Nephron (organoid): ENCODE results near the gene NTRK1.
A peak's percentile ranks its signal among the peaks of the same experiment; 100 is the strongest.

ENCODE experiments used
- H3K27ac Mint-ChIP-seq, 3 experiments: 2 replicates each; pipeline ENCODE4 v1.8.0; 2020; ENCODE audit warnings: mixed read lengths in 3 of 3, mild to moderate bottlenecking in 2 of 3, moderate library complexity in 1 of 3
- H3K27me3 Mint-ChIP-seq: 2 replicates; pipeline ENCODE4 v1.8.0; 2021; ENCODE audit warnings: low read depth, mild to moderate bottlenecking, moderate library complexity, mixed read lengths
- H3K36me3 Mint-ChIP-seq: 2 replicates; pipeline ENCODE4 v1.8.0; 2020; ENCODE audit warnings: low read depth, mixed read lengths
- H3K4me1 Mint-ChIP-seq: 2 replicates; pipeline ENCODE4 v1.8.0; 2020; ENCODE audit warnings: mixed read lengths
- H3K4me3 Mint-ChIP-seq, 3 experiments: 2 replicates each; pipeline ENCODE4 v1.8.0; 2020; ENCODE audit warnings: mild to moderate bottlenecking in 3 of 3, mixed read lengths in 3 of 3, moderate library complexity in 2 of 3
- H3K9me3 Mint-ChIP-seq: 2 replicates; pipeline ENCODE4 v1.8.0; 2020; ENCODE audit warnings: mixed read lengths
- TF ChIP-seq, protein P1 (sequence below), 3 experiments: fragments of 200-600 bp; sonication (generic); IDR thresholded peaks; one replicate each; pipeline ENCODE4 v1.5.0; 2021; ENCODE audit warnings: antibody characterized with exemption in 3 of 3; ENCODE audit not compliant: unreplicated experiment in 3 of 3

The NTRK1 gene

DNA sequence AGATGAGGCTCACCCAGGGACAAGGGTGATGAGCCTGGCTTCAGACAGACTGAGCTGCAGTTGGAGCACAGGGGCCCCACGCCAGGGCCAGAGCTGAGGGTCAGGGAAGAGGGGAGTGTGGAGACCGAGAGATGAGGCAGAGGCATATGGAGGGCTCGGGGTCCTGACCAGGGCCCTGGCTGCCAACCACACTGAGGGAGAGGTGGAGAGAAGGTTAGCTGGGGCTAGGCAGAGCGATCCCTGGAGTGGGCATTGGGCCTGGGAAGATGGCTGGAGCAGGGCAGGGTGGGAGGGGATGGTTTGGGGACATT lies 40.9 kb downstream of the NTRK1 start:
- Mint-ChIP-seq H3K27ac (peak overlapping the region; percentile 86 to 94 (median 90)), H3K36me3 (no peaks in the 10 kb centered on the region), H3K4me3 (peak overlapping the region in 1 of 3 experiments; percentile 18), H3K4me1 (peaks cover 70% of the 10 kb centered on the region), H3K27me3 (peaks cover 17% of the 10 kb centered on the region), H3K9me3 (no peaks in the 10 kb centered on the region)
- TF ChIP-seq, protein P1, sequence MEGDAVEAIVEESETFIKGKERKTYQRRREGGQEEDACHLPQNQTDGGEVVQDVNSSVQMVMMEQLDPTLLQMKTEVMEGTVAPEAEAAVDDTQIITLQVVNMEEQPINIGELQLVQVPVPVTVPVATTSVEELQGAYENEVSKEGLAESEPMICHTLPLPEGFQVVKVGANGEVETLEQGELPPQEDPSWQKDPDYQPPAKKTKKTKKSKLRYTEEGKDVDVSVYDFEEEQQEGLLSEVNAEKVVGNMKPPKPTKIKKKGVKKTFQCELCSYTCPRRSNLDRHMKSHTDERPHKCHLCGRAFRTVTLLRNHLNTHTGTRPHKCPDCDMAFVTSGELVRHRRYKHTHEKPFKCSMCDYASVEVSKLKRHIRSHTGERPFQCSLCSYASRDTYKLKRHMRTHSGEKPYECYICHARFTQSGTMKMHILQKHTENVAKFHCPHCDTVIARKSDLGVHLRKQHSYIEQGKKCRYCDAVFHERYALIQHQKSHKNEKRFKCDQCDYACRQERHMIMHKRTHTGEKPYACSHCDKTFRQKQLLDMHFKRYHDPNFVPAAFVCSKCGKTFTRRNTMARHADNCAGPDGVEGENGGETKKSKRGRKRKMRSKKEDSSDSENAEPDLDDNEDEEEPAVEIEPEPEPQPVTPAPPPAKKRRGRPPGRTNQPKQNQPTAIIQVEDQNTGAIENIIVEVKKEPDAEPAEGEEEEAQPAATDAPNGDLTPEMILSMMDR (IDR thresholded peaks at IDR 0.05; ENCODE audit: unreplicated experiment in 3 of 3): no peak

GRCh38 chr1:156901966-156902915 lies 41.6 kb downstream of the NTRK1 start:
- peaks cover 69% of the 10 kb centered on the region for H3K4me1 Mint-ChIP-seq
- H3K4me3 Mint-ChIP-seq: peak overlapping the region; percentile 17 to 55 (median 40)
- peak overlapping the region; percentile 86 to 94 (median 90) for H3K27ac Mint-ChIP-seq
- peaks cover 12% of the 10 kb centered on the region for H3K27me3 Mint-ChIP-seq
- TF ChIP-seq, protein P1 (IDR thresholded peaks at IDR 0.05; ENCODE audit: unreplicated experiment in 3 of 3): no peak
- H3K36me3 Mint-ChIP-seq: peaks cover 5% of the 10 kb centered on the region
- H3K9me3 Mint-ChIP-seq: no peaks in the 10 kb centered on the region

- Mint-ChIP-seq H3K36me3 (peaks cover 5% of the 10 kb centered on the region), H3K4me3 (peak overlapping the region in 2 of 3 experiments; percentile 28 to 45), H3K27ac (peak overlapping the region; percentile 75 to 94 (median 78)), H3K9me3 (no peaks in the 10 kb centered on the region), H3K27me3 (peaks cover 11% of the 10 kb centered on the region), H3K4me1 (peaks cover 59% of the 10 kb centered on the region)
- TF ChIP-seq, protein P1 (IDR thresholded peaks at IDR 0.05; ENCODE audit: unreplicated experiment in 3 of 3): no peak
Observed at GRCh38 chr1:156903328-156904091, 42.8 kb downstream of the NTRK1 start.

DNA sequence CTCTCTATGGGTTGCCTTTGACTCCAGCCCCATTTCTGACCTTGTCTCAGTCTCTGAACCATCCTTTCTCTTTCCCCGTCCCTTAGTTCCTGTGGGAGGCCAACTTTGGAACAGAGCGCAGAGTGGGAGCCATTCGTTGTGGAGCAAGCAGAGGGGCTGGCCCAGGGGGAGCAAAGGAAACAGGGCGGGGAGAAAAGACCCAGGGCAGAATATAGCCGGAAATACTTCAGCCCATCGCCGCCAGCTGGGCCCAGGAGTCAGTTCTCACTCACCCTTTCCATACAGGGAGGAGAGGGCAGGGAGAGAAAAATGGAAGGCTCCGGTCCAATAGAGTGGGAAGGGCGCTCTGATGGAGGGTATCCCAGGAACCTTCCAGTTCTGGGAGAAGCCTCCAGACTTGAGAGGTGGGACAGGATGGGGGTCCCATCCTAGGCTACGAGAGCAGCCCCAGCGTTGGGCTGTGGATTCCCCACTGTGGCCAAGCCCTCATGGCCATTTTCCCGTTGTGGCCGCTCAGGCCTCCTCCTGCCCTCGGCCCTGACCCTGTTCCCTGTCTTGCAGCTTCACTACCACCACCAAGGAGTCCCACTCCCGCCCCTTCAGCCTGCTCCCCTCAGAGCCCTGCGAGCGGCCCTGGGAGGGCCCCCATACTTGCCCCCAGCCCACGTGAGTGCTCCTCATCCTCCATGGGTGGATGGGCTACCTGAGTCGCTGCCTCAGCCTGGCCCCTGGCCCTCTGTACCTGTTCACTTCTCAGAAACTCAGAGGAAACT lies 43.7 kb downstream of the NTRK1 start:
- H3K27ac Mint-ChIP-seq: peak overlapping the region; percentile 74 to 94 (median 75)
- peaks cover 10% of the 10 kb centered on the region for H3K36me3 Mint-ChIP-seq
- peaks cover 59% of the 10 kb centered on the region for H3K4me1 Mint-ChIP-seq
- H3K4me3 Mint-ChIP-seq: peak overlapping the region; percentile 6 to 20 (median 14)
- H3K9me3 Mint-ChIP-seq: no peaks in the 10 kb centered on the region
- peaks cover 11% of the 10 kb centered on the region for H3K27me3 Mint-ChIP-seq
- TF ChIP-seq, protein P1 (IDR thresholded peaks at IDR 0.05; ENCODE audit: unreplicated experiment in 3 of 3): no peak

DNA sequence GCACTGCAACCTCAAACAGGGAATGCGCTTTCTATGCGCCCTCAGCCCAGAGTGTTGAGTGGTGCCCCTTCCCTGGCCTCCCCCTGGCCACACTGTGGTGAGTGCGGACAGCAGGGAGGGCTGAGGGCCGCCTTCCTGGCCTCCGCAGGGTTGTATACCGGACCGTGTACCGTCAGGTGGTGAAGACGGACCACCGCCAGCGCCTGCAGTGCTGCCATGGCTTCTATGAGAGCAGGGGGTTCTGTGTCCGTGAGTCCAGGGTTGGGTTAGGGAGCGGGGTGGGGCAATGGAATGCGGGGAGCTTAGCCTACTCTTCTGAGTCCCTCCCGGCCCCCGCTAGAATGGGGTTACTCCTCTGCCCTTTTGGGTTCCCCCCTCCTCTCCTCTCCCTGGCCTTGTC lies 44.5 kb downstream of the NTRK1 start:
- Mint-ChIP-seq H3K36me3 (peaks cover 10% of the 10 kb centered on the region), H3K4me1 (peaks cover 54% of the 10 kb centered on the region), H3K27me3 (peaks cover 11% of the 10 kb centered on the region), H3K27ac (peak overlapping the region; percentile 31 to 94 (median 62)), H3K9me3 (no peaks in the 10 kb centered on the region), H3K4me3 (no peak overlapping the region)
- TF ChIP-seq, protein P1 (IDR thresholded peaks at IDR 0.05; ENCODE audit: unreplicated experiment in 3 of 3): no peak
